Measurements from ENCODE around the gene ZNF292.
A peak's percentile ranks its signal among the peaks of the same experiment; 100 is the strongest.
"Not testable (repeated sequence)": the region's sequence is repeated elsewhere in the genome, so short reads cannot be mapped to it uniquely, and the experiment has no call there.

ZNF292 gene

DNA sequence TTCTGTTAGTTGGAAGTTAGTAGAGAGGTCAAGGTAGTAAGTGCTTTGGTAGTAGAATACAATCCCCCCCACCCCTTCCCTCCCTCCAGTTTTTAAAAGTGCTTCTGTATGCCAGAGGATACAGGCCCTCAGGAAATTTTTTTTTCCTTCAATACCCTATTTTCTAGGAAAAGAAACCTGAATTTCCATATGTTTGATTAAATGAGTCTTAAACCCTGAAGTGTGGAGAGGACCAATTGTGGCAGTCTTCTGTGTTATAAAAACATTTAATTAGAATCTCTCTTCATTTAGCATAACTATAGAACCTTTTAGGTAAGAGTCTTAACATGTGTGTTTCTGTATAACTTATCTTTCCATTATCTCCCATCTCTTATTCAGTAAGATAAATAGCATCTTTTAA, 59.5 kb downstream of the ZNF292 start:
- DNase-seq = no peak

DNA sequence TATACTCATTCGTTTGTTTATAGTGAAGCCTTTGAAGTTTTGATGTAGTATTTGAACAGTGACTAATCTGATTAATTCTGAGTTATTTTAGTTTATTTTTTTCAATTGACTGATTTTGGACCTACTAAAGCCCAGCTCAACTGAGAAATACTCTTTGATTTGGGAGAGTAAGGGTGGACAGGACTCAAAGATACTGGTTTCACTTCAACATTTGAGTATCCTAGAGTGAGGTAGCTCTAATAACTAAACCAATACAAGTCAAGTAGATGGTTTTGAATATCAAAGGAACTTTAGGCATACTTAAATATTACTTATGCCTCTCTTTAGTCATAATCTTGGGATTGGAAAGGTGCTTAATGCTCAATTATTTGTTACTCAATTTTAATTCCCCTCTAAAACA, 65.6 kb downstream of the ZNF292 start:
- DNase-seq = no peak

DNA sequence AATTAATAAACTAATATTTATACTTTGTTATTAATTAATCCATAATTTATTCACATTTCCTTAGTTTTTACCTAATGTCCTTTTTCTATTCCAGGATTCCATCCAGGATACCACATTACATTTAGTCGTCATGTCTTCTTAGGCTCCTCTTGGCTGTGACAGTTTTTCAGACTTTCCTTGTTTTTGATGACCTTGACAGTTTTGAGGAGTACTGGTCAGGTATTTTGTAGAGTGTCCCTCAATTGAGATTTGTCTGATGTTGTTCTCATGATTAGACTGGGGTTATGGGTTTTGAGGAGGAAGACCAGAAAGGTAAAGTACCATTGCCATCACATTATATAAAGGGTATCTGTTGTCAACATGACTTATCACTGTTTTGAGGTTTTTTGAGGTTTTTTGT, 67.3 kb downstream of the ZNF292 start:
- no peak for DNase-seq

DNA sequence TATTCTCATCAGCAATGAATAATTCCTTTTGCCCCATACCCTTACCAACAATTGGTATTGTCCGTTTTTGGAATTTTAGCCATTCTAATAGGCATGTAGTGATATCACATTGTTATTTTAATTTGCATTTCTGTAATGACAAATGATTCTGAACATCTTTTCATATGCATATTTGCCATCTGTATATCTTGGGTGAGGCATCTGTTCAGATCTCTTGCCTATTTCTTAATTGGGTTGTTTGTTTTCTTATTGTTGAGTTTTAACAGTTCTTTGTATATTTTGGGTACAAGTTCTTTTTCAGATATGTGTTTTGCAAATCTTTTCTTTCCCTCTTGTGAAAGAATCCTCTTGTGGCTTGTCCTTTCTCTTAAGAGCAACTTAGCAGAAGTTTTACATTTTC, 69.6 kb downstream of the ZNF292 start:
- no peak for DNase-seq

DNA sequence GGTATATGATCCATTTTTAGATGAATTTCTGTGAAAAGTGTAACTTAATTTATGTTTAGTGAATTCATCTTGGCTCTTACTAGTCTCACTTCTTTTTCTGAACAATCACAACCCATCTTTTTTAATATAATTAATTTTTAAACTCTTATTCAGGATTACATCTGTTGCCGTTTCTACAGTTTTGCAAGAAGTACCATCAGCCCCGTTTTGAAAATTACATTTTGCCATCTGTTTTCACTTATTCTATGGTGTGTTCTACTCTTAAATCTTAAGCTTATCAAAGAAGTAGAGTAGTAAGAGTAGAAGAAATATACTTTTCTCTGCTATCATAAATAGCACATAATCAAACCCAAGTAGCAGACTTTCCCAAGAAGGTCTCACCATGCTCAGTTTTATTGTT, 70.1 kb downstream of the ZNF292 start:
- no peak for DNase-seq

DNA sequence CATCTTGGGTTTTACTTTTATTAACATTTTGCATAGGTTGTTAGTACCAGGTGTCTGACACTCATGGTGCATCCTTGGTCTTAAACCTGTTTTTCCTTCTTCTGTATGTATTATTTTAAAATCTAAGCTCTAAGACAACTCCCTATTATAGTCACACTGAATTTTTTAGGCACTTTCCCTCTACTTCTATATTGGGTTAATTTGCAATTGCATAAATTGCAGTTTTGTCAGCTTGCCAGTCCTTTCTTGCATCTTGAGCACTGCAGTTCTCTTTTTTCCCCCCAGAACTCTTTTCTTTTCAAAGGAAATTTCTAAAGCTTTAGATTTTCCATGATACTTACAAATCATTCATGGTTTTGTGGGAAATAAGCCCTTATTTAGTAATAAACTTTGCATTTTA, 70.6 kb downstream of the ZNF292 start:
- DNase-seq = no peak

DNA sequence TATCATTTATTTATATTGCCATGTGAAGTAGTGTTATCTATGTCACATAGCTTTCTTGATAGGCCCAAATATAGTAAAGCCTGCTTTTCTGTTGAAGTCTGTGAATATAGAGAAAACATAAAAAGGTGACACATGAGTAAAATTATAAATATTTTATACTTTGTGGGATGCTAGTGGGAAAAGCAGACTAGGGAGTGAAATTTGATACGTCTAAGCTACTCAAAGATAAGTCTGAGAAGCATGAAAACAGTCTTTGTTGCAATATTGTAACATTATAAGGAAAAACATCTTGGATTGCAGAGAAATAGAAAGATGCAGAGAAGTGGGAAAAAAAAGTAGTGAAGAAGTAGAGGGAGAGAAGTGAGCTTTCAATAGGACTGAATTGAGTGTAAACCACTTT, 75.4 kb downstream of the ZNF292 start:
- no peak for DNase-seq

DNA sequence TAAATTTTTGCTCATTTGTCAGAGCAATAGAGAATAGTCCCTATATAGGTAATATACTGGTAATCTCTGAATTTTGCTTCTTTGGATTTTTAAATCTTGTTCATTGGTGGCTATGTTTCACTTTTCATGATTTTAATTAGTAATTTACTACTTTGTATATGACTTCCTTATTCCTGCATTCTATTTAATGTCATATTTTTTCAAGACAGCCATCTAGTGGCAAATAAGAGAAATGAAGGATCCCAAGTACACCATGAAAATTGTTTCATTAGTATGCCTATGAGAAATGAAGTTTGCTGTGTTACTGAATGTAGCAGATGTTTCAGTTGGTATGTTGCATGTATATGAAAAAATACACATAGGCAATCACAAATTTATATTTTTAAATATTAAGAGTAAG, 82.4 kb downstream of the ZNF292 start:
- DNase-seq = peak; percentile 3

DNA sequence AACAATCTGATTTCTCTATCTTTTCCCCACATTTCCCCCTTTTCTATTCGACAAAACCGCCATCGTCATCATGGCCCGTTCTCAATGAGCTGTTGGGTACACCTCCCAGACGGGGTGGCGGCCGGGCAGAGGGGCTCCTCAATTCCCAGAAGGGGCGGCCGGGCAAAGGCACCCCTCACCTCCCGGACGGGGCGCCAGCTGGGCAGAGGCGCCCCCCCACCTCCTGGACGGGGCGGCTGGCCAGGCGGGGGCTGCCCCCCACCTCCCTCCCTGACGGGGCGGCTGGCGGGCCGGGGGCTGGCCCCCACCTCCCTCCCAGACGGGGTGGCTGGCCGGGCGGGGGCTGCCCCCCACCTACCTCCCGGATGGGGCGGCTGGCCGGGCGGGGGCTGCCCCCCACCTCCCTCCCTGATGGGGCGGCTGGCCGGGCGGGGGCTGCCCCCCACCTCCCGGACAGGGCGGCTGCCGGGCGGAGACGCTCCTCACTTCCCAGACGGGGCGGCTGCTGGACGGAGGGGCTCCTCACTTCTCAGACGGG, 83.8 kb downstream of the ZNF292 start:
- DNase-seq = not testable (repeated sequence)

DNA sequence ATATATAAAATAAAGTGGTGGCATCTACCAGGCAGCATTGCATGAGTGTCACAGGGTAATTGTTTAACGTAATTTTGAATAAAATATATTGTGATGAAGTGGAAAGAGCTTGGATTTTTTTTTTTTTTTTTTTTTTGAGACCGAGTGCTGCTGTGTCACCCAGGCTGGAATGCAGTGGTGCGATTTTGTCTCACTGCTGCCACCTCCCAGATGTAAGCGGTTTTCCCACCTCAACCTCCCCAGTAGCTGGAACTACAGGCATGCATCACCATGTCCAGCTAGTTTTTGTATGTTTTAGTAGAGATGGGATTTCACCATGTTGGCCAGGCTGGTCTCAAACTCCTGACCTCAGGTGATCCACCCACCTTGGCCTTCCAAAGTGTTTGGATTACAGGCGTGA, 85.9 kb downstream of the ZNF292 start:
- DNase-seq = no peak

DNA sequence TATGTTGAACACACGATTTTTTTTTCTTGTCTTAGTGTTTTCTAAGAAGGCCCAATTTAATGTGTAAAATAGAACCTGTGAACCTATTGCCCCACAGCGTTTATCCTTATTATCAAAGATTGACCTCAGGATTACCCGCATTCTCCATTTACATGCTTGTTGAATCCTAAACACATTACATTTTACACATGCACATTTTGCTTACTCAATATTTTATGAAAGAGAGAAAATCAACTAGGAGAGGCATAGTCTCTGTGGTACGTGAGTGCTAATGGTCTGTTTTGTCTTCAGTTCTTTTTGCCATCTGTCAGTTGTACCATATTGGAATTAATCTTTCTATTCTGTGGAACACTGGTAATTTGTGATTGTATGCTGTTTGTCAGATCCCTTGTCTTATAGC, 86.9 kb downstream of the ZNF292 start:
- DNase-seq = no peak

DNA sequence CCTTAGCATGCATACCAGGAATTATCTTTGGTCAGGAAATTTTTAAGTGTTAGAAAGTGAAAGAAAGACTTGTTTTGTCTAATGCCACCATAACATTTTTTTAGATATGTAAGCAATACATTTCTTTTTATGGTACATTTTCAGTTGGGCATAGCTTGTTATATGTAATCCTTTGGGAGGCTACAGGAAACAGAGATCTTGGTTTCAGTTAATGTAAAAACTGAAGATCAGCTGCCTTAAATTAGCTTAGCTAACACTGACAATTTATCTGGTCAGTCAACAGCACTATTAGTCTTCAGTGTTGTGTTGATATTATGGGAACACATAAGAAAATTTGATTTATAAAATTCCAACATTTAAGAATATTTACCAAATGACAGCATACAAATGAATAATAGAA, 88.4 kb downstream of the ZNF292 start:
- no peak for DNase-seq

DNA sequence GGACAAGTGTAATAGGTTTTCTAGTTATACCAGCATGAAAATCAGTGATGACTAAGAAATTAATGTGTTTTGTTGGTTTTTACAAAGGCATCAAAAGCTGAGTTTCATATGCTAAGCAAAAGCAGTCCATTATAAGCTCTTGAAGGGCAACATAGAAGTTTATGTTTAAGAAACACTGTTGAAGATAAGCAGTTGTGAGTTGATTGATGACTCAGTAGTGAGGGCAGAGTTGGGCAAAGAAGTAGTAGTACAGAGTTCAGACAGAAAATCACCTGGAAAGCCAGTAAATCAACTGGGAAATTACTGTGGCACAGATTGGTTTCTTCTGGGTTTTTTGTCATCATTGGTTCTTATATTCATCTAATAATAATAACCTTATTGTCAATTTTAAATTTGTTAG, 89.0 kb downstream of the ZNF292 start:
- no peak for DNase-seq

DNA sequence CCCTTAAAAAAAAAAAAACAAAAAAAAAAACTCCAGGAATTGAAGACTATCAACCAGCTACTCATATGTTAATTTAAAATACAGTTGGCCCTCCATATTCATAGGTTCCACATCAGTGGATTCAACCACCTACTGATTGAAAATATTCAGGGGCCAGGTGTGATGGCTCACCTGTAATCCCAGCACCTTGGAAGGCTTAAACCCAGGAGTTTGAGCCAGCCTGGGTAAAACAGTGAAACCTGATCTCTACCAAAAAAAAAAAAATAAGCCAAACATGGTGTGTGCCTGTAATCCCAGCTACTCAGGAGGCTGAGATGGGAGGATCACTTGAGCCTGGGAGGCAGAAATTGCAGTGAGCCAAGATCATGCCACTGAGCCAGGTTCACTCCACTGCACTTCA, 94.7 kb downstream of the ZNF292 start:
- peak; percentile 12 for DNase-seq

DNA sequence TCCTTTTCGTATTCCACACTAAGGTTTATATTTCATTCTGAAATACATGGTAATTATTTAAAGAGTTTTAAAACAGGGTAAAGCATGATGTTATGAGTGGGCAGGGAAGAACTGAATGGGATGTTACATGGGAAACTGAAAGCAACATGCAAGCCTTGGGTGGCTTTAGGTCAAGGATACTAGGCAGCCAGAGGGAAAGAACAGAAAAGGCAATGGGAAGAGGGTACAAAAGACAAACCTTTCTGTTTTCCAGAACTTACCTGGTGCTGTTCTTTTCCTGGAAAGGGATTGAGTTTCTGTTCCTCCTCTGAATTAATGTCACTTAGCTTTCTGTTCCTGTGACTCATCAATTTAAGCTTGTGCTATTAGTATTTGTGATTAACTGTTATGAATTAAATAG, 95.9 kb downstream of the ZNF292 start:
- no peak for DNase-seq

DNA sequence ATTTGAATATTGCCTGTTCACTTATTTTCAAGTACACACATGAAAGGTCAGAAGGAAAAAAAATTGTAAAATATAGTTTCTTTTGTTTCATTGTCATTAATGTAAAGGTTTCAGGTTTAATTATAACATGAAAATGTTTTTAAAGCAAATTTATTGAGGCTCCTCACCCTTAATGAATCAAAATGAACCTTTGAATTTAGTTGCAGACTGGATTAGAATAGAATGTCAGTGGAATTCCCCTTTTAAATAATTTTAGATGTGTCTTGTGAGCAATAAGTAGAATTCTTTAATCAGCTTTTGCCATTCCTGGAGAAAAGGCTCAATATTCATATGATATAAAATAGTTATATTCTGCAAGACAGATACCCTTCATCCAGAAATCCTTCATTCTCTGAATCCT, 96.4 kb downstream of the ZNF292 start:
- no peak for DNase-seq

DNA sequence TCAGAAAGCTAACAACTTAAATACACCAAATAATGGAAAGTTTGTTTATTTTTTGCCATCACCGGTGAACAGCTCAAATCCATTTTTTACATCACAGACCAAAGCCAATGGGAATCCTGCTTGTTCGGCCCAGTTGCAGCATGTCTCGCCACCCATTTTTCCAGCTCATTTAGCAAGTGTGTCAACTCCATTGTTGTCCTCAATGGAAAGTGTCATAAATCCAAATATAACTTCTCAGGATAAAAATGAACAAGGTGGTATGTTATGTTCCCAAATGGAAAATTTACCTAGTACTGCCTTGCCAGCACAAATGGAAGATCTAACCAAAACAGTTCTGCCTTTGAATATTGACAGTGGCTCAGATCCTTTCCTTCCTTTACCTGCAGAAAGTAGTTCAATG, 101.7 kb downstream of the ZNF292 start:
- no peak for DNase-seq

DNA sequence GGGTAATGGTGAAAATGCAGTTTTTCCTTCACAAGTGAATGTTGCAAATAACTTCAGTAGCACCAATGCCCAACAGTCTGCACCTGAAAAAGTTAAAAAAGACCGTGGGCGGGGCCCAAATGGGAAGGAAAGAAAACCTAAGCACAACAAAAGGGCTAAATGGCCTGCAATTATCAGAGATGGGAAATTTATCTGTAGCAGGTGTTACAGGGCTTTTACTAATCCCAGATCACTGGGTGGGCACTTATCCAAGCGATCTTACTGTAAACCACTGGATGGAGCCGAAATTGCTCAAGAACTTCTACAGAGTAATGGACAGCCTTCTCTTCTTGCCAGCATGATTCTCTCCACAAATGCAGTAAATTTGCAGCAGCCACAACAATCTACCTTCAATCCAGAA, 102.2 kb downstream of the ZNF292 start:
- peak; percentile 93 for DNase-seq

DNA sequence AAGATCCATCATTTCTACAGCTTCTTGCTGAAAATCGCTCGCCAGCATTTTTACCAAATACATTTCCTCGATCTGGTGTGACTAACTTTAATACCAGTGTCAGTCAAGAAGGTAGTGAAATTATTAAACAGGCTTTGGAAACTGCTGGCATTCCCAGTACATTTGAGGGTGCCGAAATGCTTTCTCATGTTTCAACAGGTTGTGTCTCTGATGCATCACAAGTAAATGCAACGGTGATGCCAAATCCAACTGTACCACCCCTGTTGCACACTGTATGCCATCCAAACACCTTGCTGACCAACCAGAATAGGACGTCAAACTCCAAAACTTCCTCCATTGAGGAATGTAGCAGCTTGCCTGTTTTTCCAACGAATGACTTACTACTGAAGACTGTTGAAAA, 102.6 kb downstream of the ZNF292 start:
- no peak for DNase-seq

DNA sequence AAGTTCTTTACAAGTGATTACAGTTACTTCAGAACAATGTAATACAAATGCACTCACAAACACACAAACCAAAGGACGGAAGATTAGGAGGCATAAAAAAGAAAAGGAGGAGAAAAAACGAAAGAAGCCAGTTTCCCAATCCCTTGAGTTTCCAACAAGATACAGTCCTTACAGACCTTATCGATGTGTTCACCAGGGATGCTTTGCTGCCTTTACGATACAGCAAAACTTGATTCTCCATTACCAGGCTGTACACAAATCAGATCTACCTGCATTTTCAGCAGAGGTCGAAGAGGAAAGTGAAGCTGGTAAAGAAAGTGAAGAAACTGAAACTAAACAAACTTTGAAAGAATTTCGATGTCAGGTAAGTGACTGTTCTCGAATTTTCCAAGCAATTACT, 104.4 kb downstream of the ZNF292 start:
- no peak for DNase-seq

DNA sequence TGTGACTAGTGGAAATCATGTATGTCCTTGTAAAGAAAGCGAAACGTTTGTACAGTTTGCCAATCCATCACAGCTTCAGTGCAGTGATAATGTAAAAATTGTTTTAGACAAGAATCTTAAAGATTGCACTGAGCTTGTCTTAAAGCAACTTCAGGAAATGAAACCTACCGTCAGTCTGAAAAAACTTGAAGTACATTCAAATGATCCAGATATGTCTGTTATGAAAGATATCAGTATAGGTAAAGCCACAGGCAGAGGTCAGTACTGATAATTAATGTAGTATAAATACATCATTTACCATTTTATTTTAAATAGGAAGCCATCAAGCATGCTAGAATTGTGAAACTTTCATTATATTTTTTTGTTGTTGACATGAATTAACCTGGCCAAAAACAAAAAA, 106.2 kb downstream of the ZNF292 start:
- no peak for DNase-seq

DNA sequence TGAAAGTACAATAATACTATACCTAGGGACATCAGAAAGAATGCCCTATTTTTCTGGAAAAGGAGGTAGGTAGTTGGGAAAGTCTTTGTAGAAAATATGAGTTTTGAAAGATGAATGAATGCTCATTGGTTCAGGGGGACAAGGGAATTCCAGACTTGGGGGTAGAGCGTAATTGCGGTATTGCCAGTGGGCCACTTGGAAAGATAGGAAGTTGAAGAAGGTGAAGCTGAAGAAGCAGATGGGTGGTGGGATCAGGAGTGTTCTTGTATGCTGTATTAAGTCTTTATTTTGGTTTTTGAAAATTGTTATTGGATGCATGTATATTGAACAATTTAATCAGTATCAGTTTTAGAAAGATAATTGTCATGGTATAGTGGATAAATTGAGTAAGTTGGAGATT, 109.1 kb downstream of the ZNF292 start:
- no peak for DNase-seq

DNA sequence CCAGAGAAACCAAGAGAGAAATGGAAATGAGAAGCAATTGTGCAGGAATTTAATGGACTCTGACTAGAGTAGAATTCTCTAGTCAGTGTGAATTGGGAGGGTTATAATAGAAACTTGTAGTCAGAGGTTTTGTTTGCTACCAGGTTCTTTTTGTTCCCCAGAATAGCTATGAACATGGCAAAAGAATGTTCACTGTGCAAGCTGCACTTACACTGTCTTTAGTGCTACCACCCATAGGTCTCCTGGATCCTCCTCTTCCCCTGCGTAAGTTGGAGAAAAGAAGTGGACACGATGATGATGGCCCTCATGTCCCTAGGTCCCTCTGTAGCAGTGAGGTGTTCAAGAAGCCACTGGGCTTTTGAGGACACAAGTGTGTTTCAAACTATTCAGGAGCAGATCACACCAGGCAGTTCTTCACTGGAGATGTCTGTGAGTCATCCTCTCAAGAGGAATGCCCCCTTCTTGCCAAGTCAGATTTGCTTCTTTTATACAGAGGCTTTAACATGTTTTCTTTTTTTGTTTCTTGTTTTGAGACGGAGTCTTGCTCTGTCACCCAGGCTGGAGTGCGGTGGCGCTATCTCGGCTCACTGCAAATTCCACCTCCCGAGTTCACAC, 119.4 kb downstream of the ZNF292 start:
- DNase-seq = no peak

DNA sequence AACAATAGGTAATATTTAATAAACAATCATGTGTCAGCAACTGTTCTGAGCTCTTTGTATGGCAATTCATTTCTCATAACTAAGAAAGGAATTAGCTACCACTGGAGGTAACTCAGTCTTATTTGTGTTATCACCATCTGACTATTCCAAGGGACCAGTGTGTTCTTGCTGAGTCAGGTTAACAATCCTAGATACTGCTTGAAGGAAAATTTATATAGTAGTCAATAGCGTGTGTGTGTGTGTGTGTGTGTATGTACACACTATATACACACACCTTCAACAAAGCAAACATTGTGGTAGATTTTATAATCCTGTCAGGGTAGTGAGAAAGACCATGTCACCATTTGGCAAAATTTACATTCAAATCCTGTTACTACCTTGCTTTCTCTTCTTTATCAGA, 121.3 kb downstream of the ZNF292 start:
- no peak for DNase-seq

DNA sequence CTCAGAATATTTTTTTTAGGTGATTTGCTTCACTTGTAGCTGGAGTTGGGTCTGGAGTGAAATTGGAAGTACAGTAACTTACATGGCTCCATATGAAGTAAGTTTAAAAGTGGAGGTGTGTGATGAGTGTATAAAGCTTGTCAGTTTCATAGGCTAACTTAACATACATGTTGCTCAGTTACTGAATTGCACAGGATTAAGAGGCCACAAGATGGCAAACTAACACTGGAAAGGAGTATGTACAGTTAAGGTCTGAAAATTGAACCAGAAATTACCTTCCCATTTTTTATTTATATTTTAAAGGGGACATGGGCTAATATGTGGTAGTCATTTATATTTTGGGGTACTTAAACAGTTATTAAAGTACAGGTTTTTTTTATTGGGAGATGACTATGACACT, 121.8 kb downstream of the ZNF292 start:
- peak; percentile 46 for DNase-seq

DNA sequence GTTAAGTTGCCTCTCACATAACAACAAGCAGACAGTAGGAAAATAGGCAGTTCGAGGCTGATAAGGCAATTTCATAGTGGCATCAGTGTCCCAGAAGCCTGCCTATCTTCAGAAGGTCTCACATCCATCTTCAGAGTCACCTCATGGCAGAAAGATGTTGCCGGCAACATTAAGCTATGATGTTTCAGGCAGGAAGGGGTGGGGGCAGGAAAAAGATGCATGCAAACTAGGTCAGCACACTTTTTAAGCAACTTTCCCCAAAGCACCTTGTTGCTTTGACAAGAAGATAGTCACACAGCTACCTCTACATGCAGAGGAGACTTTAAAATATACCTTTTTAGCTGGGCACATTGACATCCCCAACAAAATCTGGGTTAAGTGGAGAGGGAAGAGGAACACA, 123.8 kb downstream of the ZNF292 start:
- no peak for DNase-seq
